NOMO-1 (cell line): ENCODE measurements around the gene OTOF.

Source experiments
- DNase-seq, 2 experiments: peaks; one replicate each; lab custom pipeline; 2025; ENCODE audit not compliant: unreplicated experiment in 2 of 2; lab: John Stamatoyannopoulos, UW

Gene OTOF

GRCh38 chr2:26503231-26503880 is 25.4 kb upstream of the OTOF start:
- peak; percentile 83 to 89 for DNase-seq

- no peak for DNase-seq
Observed at GRCh38 chr2:26500406-26500805, 22.5 kb upstream of the OTOF start.

- DNase-seq = no peak
Observed at GRCh38 chr2:26495705-26496297, 17.9 kb upstream of the OTOF start.

- no peak for DNase-seq
Observed at GRCh38 chr2:26494891-26495290, 17.0 kb upstream of the OTOF start.

GRCh38 chr2:26494199-26494598 is 16.3 kb upstream of the OTOF start:
- DNase-seq = no peak

- DNase-seq = peak; percentile 84 to 90
Observed at GRCh38 chr2:26493566-26493965, 15.6 kb upstream of the OTOF start.

GRCh38 chr2:26492749-26493515 is 15.0 kb upstream of the OTOF start:
- DNase-seq = peak; percentile 64 to 79

- no peak for DNase-seq
Observed at GRCh38 chr2:26491563-26492167, 13.7 kb upstream of the OTOF start.

GRCh38 chr2:26489213-26489850 is 11.4 kb upstream of the OTOF start:
- DNase-seq = no peak

- no peak for DNase-seq
Observed at GRCh38 chr2:26488463-26489212, 10.7 kb upstream of the OTOF start.

GRCh38 chr2:26487192-26487591 is 9.3 kb upstream of the OTOF start:
- DNase-seq = no peak

GRCh38 chr2:26486789-26487188 is 8.9 kb upstream of the OTOF start:
- DNase-seq = no peak

GRCh38 chr2:26485725-26486418 is 7.9 kb upstream of the OTOF start:
- no peak for DNase-seq

GRCh38 chr2:26485099-26485498 is 7.2 kb upstream of the OTOF start:
- DNase-seq = no peak

GRCh38 chr2:26484579-26484978 is 6.7 kb upstream of the OTOF start:
- DNase-seq = no peak

GRCh38 chr2:26483957-26484565 is 6.1 kb upstream of the OTOF start:
- DNase-seq = no peak

- DNase-seq = no peak
Observed at GRCh38 chr2:26483516-26483915, 5.6 kb upstream of the OTOF start.

- no peak for DNase-seq
Observed at GRCh38 chr2:26483027-26483326, 5.1 kb upstream of the OTOF start.

GRCh38 chr2:26482211-26483026 is 4.5 kb upstream of the OTOF start:
- DNase-seq = no peak
